Left hindlimb (tissue), 1 donor: ENCODE data around the gene SAMD14.

Source experiments
- DNase-seq: peaks from one replicate; pipeline ENCODE4 v3.0.0-alpha.2; 2018

SAMD14 gene

GRCh38 chr17:50129728-50130558, at the start of gene SAMD14:
Gene SAMD14, minus strand, starts transcription at chr17:50130160. Its CDS starts 5,201 bp downstream, at chr17:50124959.
- DNase-seq: peak; percentile 73

GRCh38 chr17:50177983-50178834, 48.2 kb upstream of the SAMD14 start:
- peak; percentile 90 for DNase-seq

GRCh38 chr17:50177476-50177875, 47.5 kb upstream of the SAMD14 start:
- DNase-seq: peak; percentile 30

- DNase-seq: peak; percentile 57
Observed at GRCh38 chr17:50176559-50177357, 46.8 kb upstream of the SAMD14 start.

- peak; percentile 42 for DNase-seq
Observed at GRCh38 chr17:50175035-50175807, 45.3 kb upstream of the SAMD14 start.

GRCh38 chr17:50174444-50174843, 44.5 kb upstream of the SAMD14 start:
- peak; percentile 32 for DNase-seq

- peak; percentile 89 for DNase-seq
Observed at GRCh38 chr17:50173335-50173941, 43.5 kb upstream of the SAMD14 start.

GRCh38 chr17:50172936-50173334, 43.0 kb upstream of the SAMD14 start:
- no peak for DNase-seq

- no peak for DNase-seq
Observed at GRCh38 chr17:50172130-50172529, 42.2 kb upstream of the SAMD14 start.

- DNase-seq: peak; percentile 44
Observed at GRCh38 chr17:50171371-50172071, 41.6 kb upstream of the SAMD14 start.

- peak; percentile 29 for DNase-seq
Observed at GRCh38 chr17:50170662-50171370, 40.9 kb upstream of the SAMD14 start.

- DNase-seq: peak; percentile 40
Observed at GRCh38 chr17:50169881-50170459, 40.0 kb upstream of the SAMD14 start.

- DNase-seq: peak; percentile 83
Observed at GRCh38 chr17:50169121-50169764, 39.3 kb upstream of the SAMD14 start.

GRCh38 chr17:50168319-50168718, 38.4 kb upstream of the SAMD14 start:
- DNase-seq: peak; percentile 31

GRCh38 chr17:50167371-50167770, 37.4 kb upstream of the SAMD14 start:
- peak; percentile 39 for DNase-seq

- DNase-seq: peak; percentile 32
Observed at GRCh38 chr17:50166518-50167181, 36.7 kb upstream of the SAMD14 start.

GRCh38 chr17:50165867-50166517, 36.0 kb upstream of the SAMD14 start, which contains the start of gene SGCA:
Gene SGCA, plus strand, starts transcription at chr17:50166005. Its CDS starts 36 bp downstream, at chr17:50166041.
- peak; percentile 75 for DNase-seq

- DNase-seq: no peak
Observed at GRCh38 chr17:50165466-50165865, 35.5 kb upstream of the SAMD14 start.
